Heart left ventricle (tissue), 16 donors: ENCODE data around the gene THAP4. TPM values are rescaled to one million over a fixed set of nuclear protein-coding genes. Genes with fewer than 3 reads are reported as not detected.
"Not testable (repeated sequence)": the region's sequence is repeated elsewhere in the genome, so short reads cannot be mapped to it uniquely, and the experiment has no call there.

Experiments used
- ATAC-seq, 4 donors: fragments of 200-7000 bp; cut with Tn5 transposase; one replicate each; pipeline ENCODE4 v1.9.1; 2020 to 2022; ENCODE audit warnings: moderate library complexity in 4 of 4, mild to moderate bottlenecking in 3 of 4, moderate number of reproducible peaks in 1 of 4
- DNase-seq, 5 donors: peaks; one replicate each; pipeline ENCODE4 v3.0.0-alpha.2; 2020
- H3K27ac ChIP-seq, 12 donors: fragments of 200-600 bp; sonication (generic) in 4 of 12; one replicate each; pipeline versions ENCODE4 v1.5.0 to v1.8.0; 2016 to 2022; ENCODE audit warnings: mild to moderate bottlenecking in 2 of 12
- H3K27me3 ChIP-seq, 9 donors: fragments of 200-600 bp; sonication (generic) in 2 of 9; one replicate each; pipeline versions ENCODE4 v1.5.1 to v1.8.0; 2016 to 2022; ENCODE audit warnings: mild to moderate bottlenecking in 3 of 9
- H3K36me3 ChIP-seq, 9 donors: fragments of 200-600 bp; sonication (generic) in 2 of 9; one replicate each; pipeline versions ENCODE4 v1.5.0 to v1.8.0; 2018 to 2022; ENCODE audit warnings: mild to moderate bottlenecking in 2 of 9
- H3K4me1 ChIP-seq, 12 donors: fragments of 200-600 bp; sonication (generic) in 4 of 12; one replicate each; pipeline versions ENCODE4 v1.5.0 to v1.8.0; 2016 to 2022; ENCODE audit warnings: mild to moderate bottlenecking in 3 of 12
- H3K4me3 ChIP-seq, 12 donors: fragments of 200-600 bp; sonication (generic) in 4 of 12; one replicate each; pipeline versions ENCODE4 v1.5.0 to v1.8.0; 2017 to 2022; ENCODE audit warnings: mild to moderate bottlenecking in 9 of 12, moderate library complexity in 4 of 12
- H3K9me3 ChIP-seq, 12 donors: fragments of 200-600 bp; sonication (generic) in 4 of 12; one replicate each; pipeline versions ENCODE4 v1.5.0 to v1.8.0; 2016 to 2022; ENCODE audit warnings: mild to moderate bottlenecking in 1 of 12
- CTCF ChIP-seq, 12 donors: fragments of 200-600 bp; sonication (generic) in 4 of 12; IDR thresholded peaks; one replicate each; pipeline versions ENCODE4 v1.5.0 to v1.8.0; 2018 to 2022; ENCODE audit warnings: antibody characterized with exemption in 12 of 12, mild to moderate bottlenecking in 5 of 12
- POLR2A ChIP-seq, 2 donors: fragments of 450-650 bp; IDR thresholded peaks; one replicate each; pipeline ENCODE4 v1.6.1; 2017; ENCODE audit warnings: antibody characterized with exemption in 2 of 2, mild to moderate bottlenecking in 2 of 2, moderate library complexity in 2 of 2
- WGBS, 4 donors: extraction: QIAGEN DNeasy Blood & Tissue Kit in 2 of 4; methylation state at CpG; one replicate each; pipeline versions ENCODE4 v1.1.5 to v1.1.7; 2013 to 2018; 5-methylcytosine and 5-hydroxymethylcytosine counted together
- intact Hi-C, 10 donors: fragments of 100-400 bp; cut with DNase I; formaldehyde crosslinking; loops; one replicate each; pipeline versions ENCODE4 v1.11.1 to v1.14.2; 2022
- polyA plus RNA-seq, 2 donors: library from polyadenylated mRNA; stranded (reverse); fragments of 200-250 nt; gene quantifications; one replicate each; pipeline ENCODE4 v1.2.3, GENCODE V29; 2013
- total RNA-seq, 9 donors: library from RNA; depleted of rRNA in 2 of 9; stranded (reverse); fragments of >200 nt in 2 of 9; fragmentation: NEBNext Ultra II Directional in 3 of 9; extraction: Animal tissue kit (Norgen Biotek cat#: 25700) in 3 of 9; gene quantifications; one replicate each; pipeline versions ENCODE4 v1.1.0 to v1.2.4, GENCODE V29; 2016 to 2023
- donor health status: ischemic (EF 13 %, LVEDD 7.1; RV severe dilation, severe dysfunction).
- donor health status: healthy with polysubstance abuse.
- donor health status: DM: no; HTN: yes; CAD: no.
- donor health status: DM: no; HTN: no; CAD: no.
- donor health status: ischemic (EF 25% LVEDD 6.9; RV normal size, moderate dysfunction).
- donor health status: ischemic (EF 25% LVEDD 5.7; RV mildly dilated, moderate dysfunction).
- donor health status: healthy.
- donor health status: DM: yes; HTN: yes; CAD: no.
- donor health status: ischemic (EF 35%, LVEDD 5.7; RV mildly dilated, moderate dysfunction).
- donor health status: nonischemic (EF 11% LVEDD 7.7; RV severe dilation, severe dysfunction).
- donor health status: DM: yes; HTN: yes; CAD: no.
- donor health status: PGD.
- donor health status: ischemic (EF 29% LVEDD 5.4; RV normal size, mild dysfunction).
- donor health status: nonischemic (EF 23%, LVEDD 6.1; RV moderate dilation, normal function).

Gene THAP4
- total and polyA plus RNA-seq, 11 donors: 61.7 to 110 (median 80.4) TPM

GRCh38 chr2:241589863-241590262 is 47.1 kb downstream of the THAP4 start:
- peak in 1 of 4 donors; percentile 67 for ATAC-seq
- H3K9me3 ChIP-seq: peaks cover 0 to 44% (median 18%) of the 10 kb centered on the region in 12 donors
- H3K4me3 ChIP-seq, H3K27ac ChIP-seq, DNase-seq, H3K27me3 ChIP-seq, H3K4me1 ChIP-seq: not testable (repeated sequence)
- intact Hi-C loops: loop anchor here in 1 of 10 donors (5.0 kb wide), 1 partner anchor 78 kb away; no protein-coding TSS in a partner anchor
- H3K36me3 ChIP-seq: peaks cover 0 to 73% (median 30%) of the 10 kb centered on the region in 9 donors
- 70 to 83% (median 77%) methylated on average over 17 of the region's 17 CpGs for WGBS, 4 donors

- intact Hi-C loops: no loop called here
- DNase-seq: no peak
- WGBS, 4 donors: 95 to 98% (median 95%) methylated on average over 2 of the region's 2 CpGs
- TF ChIP-seq CTCF (IDR thresholded peaks at IDR 0.05) (no peak), POLR2A (IDR thresholded peaks at IDR 0.05) (no peak)
- Histone ChIP-seq H3K36me3 (peaks cover 0 to 80% (median 40%) of the 10 kb centered on the region in 9 donors), H3K4me3 (no peak overlapping the region), H3K27ac (no peak overlapping the region), H3K27me3 (no peaks in the 10 kb centered on the region), H3K4me1 (no peaks in the 10 kb centered on the region), H3K9me3 (peaks cover 0 to 44% (median 18%) of the 10 kb centered on the region in 12 donors)
- no peak for ATAC-seq
These were observed 50.2 kb downstream of the THAP4 start for GRCh38 chr2:241586564-241587264.

- H3K4me1 ChIP-seq: no peaks in the 10 kb centered on the region
- H3K9me3 ChIP-seq: peaks cover 0 to 44% (median 18%) of the 10 kb centered on the region in 12 donors
- no peak for TF ChIP-seq POLR2A (IDR thresholded peaks at IDR 0.05)
- TF ChIP-seq CTCF (IDR thresholded peaks at IDR 0.05): no peak
- no peak for DNase-seq
- ATAC-seq: no peak
- H3K4me3 ChIP-seq: no peak overlapping the region
- H3K27me3 ChIP-seq: no peaks in the 10 kb centered on the region
- no peak overlapping the region for H3K27ac ChIP-seq
- H3K36me3 ChIP-seq: peaks cover 0 to 78% (median 34%) of the 10 kb centered on the region in 9 donors
- 92 to 96% (median 95%) methylated on average over 12 of the region's 12 CpGs for WGBS, 4 donors
- intact Hi-C loops: no loop called here
These were observed 52.5 kb downstream of the THAP4 start for GRCh38 chr2:241584436-241584835.

- TF ChIP-seq POLR2A (IDR thresholded peaks at IDR 0.05) (no peak), CTCF (IDR thresholded peaks at IDR 0.05) (no peak)
- intact Hi-C loops: no loop called here
- no peak overlapping the region for H3K27ac ChIP-seq
- H3K9me3 ChIP-seq: peaks cover 0 to 28% (median 17%) of the 10 kb centered on the region in 12 donors
- WGBS, 4 donors: 99 to 100% (median 100%) methylated on average over 4 of the region's 4 CpGs
- H3K4me1 ChIP-seq: peaks cover 0 to 8% (median 1%) of the 10 kb centered on the region in 12 donors
- DNase-seq (no peak), ATAC-seq (no peak)
- no peaks in the 10 kb centered on the region for H3K27me3 ChIP-seq
- H3K36me3 ChIP-seq: peaks cover 0 to 62% (median 34%) of the 10 kb centered on the region in 9 donors
- no peak overlapping the region for H3K4me3 ChIP-seq
These were observed 54.2 kb downstream of the THAP4 start for GRCh38 chr2:241582806-241583205.
